LNCaP clone FGC (cell line): Measurements from ENCODE around the gene GMPR.

Source experiments
- DNase-seq: peaks from one replicate; pipeline ENCODE4 v3.0.0-alpha.2; 2011; ENCODE audit warnings: low read depth
- H3K4me3 ChIP-seq: 2 replicates; pipeline ENCODE4 v1.5.1; 2011; ENCODE audit warnings: mild to moderate bottlenecking, low read depth, low read length, control low read depth
- TF ChIP-seq, protein P1 (sequence below): IDR thresholded peaks from 2 replicates; pipeline ENCODE4 v1.5.1; 2012; ENCODE audit warnings: mild to moderate bottlenecking; ENCODE audit not compliant: control insufficient read depth, insufficient read depth; ENCODE audit errors: extremely low read depth

Gene GMPR

GRCh38 chr6:16292432-16292831, 54.0 kb downstream of the GMPR start:
- no peak overlapping the region for H3K4me3 ChIP-seq
- DNase-seq, result no peak
- TF ChIP-seq, protein P1, sequence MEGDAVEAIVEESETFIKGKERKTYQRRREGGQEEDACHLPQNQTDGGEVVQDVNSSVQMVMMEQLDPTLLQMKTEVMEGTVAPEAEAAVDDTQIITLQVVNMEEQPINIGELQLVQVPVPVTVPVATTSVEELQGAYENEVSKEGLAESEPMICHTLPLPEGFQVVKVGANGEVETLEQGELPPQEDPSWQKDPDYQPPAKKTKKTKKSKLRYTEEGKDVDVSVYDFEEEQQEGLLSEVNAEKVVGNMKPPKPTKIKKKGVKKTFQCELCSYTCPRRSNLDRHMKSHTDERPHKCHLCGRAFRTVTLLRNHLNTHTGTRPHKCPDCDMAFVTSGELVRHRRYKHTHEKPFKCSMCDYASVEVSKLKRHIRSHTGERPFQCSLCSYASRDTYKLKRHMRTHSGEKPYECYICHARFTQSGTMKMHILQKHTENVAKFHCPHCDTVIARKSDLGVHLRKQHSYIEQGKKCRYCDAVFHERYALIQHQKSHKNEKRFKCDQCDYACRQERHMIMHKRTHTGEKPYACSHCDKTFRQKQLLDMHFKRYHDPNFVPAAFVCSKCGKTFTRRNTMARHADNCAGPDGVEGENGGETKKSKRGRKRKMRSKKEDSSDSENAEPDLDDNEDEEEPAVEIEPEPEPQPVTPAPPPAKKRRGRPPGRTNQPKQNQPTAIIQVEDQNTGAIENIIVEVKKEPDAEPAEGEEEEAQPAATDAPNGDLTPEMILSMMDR, result no peak

GRCh38 chr6:16292942-16293341, 54.6 kb downstream of the GMPR start:
- no peak for DNase-seq

DNA sequence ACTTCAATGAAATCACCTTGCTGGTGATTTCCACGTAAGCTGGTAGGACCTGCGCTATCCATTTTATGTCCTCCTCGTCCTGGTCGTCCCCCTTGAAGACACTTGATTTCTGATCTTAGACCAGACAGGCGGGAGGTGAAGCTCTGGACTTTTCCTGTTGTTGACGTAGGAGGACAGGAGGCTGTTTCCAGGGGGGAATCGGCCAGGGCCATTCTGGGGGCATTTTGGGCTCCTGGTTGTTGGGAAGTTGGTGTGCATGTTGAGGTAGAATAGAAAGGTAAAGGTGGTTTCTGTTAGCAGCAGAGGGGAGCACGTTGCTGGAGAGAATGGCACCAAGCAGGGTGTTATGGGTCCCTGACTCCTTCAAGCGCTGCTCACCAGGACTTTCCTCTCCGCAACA, 56.0 kb downstream of the GMPR start:
- TF ChIP-seq, protein P1, result no peak
- H3K4me3 ChIP-seq, result no peak overlapping the region
- no peak for DNase-seq

More at GRCh38 chr6:16292942-16293341, 54.6 kb downstream of the GMPR start:
- no peak overlapping the region for H3K4me3 ChIP-seq
- TF ChIP-seq, protein P1, result no peak

GRCh38 chr6:16295060-16295459, 56.7 kb downstream of the GMPR start:
- H3K4me3 ChIP-seq, result no peak overlapping the region
- no peak for DNase-seq
- TF ChIP-seq, protein P1, result no peak

DNA sequence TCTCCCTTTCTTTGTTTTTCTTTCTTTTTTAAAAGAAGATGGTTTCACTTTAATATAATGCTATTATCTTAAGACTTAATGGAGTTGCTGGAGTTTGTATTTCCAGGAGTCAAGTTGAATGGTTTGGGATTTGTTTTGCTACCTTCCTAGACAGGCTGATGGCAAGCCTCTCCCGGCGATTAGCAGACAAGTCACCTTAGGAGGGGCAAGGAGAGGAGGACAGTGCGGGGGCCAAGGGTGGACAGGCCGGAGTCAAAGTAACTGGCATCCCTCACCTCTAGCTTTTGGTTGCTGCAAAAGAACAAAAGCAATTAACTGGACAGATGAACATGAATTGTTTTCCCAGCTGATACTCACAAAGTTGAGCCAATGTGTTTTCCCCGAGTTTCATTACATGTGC, 57.1 kb downstream of the GMPR start:
- TF ChIP-seq, protein P1, result no peak
- H3K4me3 ChIP-seq, result no peak overlapping the region
- no peak for DNase-seq

DNA sequence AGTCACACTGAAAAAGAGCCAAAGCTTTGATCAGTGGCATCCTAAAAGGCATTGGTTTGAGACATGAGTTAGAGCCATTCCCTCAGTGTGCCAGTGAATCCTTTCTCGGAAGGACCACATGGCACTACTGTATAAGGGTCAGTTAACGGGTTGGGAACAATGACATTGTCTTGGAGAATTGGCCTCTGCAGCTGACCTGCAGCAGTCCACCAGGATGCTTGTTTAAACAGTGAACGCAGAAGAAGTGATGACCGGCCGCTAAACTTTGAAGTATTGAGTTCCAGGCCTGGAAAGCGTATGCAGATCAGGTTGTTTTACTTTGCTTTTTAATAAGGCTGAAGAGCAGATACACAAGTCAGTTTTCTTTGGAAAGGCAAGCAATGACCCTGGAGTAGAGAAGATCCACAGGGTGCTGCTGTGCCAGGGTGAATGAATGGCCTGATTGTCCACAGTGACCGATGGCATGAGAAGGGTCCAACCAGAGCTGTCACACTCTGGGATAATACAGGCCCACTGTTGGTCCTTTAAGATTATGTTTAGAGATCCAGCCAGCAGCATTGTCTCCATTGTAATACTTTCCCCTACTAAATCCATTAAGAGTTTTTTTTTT, 57.8 kb downstream of the GMPR start:
- TF ChIP-seq, protein P1, result no peak
- no peak for DNase-seq
- H3K4me3 ChIP-seq, result no peak overlapping the region

- no peak for DNase-seq
- TF ChIP-seq, protein P1, result no peak
- H3K4me3 ChIP-seq, result no peak overlapping the region
These were observed 61.5 kb downstream of the GMPR start for GRCh38 chr6:16299861-16300260.
